GM19397 (cell line): ENCODE data around the gene F13A1.
A peak's percentile ranks its signal among the peaks of the same experiment; 100 is the strongest.

Experiments
- ATAC-seq: cut with Tn5 transposase; IDR thresholded peaks from one replicate; pipeline ENCODE4 v1.9.1; 2021; ENCODE audit warnings: mild to moderate bottlenecking, moderate library complexity; ENCODE audit not compliant: unreplicated experiment

The F13A1 gene

GRCh38 chr6:6248651-6249050 lies 71.8 kb downstream of the F13A1 start:
- peak; percentile 56 for ATAC-seq

DNA sequence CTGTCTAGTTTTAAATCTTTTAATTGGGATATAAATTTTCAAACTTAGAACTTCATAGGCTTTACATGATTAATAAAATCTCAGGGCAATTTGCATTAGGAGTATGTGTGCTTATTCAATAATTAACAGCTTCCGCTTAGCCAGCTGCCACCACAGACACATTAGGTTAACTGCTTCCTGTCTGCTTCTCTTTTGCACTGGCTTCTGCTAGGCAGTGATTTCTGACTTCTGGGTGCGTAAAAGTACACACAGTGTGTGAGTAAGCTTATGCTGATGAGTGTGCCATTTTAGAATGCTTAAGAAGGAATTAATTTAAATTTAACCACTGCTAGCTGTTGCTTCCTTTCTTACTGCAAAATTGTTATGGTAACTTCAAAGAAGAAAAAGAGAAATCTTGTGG lies 73.9 kb downstream of the F13A1 start:
- peak; percentile 77 for ATAC-seq

GRCh38 chr6:6244624-6245023 lies 75.8 kb downstream of the F13A1 start:
- ATAC-seq = no peak

GRCh38 chr6:6243846-6244245 lies 76.6 kb downstream of the F13A1 start:
- ATAC-seq = no peak

DNA sequence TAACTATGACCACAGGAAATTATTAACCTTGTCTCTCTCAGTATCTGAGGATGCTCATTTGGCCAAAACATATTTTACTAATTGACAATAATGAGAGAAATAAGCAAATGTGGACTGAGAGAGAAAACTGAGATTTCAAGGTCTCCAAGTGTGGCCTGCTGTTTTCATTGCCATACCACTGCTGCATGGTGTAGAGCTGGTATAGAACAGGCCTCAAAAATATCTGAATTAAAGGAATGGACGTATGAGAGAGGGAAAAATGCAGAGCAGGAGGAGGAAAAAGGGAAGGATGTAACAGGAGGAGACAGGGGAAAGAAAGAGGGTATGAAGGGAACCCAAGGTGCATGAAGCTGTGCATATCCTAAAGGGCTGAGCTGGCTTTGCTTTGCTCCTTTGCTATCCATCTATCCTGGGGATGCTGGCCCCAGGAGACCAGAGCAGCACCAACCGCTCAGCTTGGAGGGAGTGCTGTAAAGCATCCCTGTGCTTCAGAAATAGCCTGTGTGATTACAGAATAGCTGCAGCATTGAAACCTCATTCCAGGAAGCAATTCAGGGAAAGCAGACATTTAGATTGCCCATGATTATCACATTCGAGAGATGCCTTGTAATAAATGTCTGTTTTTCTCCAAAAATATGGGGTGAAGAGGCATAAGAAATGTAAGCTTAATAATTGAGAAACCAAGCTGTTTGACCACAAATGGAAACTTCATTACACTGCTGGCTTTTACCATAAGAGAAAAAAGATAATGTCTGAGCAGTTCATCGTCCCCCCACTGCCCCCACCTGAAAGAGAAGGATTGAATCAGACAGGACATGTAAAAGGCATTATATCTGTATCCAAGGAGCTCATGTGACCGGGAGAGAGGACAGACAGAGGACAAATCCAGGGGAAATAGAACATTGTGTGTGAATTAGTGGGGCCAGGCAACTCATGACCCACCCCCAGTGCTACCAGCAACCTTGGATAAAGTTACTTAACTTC lies 80.6 kb downstream of the F13A1 start:
- no peak for ATAC-seq

- no peak for ATAC-seq
These were observed 83.6 kb downstream of the F13A1 start for GRCh38 chr6:6236730-6237469.

DNA sequence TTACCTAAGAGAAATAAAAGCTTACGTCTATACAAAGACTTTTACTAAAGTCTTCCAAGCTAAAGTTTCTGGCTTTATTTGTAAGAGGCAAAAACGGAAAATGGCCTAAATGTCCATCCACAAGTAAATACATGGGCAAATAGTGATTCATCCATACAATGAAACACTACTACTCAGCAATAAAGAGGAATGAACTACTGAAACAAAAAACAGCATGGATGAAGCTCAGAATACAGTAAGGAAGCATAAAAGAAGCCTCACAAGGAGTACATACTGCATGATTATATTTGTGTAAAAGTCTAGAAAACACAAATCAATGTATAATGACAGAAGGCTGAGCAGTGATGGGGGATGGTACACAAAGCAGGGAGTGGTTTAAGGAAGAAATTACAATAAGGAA lies 84.7 kb downstream of the F13A1 start:
- no peak for ATAC-seq

DNA sequence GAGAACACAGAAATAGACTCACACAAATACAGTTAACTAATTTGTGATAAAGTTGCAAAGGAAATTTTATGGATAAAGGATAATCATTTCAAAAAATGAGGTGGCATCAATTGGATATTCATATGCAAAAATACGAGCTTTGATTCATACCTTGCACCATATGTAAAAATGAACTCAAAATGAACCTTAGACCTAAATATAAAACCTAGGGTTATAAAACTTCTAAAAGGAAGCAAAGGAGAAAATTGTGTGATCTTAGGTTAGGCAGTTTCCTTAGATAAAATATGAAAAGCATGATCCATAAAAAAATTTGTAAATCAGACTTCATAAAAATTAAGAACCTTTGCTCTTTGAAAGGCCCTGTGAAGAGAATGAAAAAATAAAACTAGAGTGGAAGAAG lies 85.5 kb downstream of the F13A1 start:
- no peak for ATAC-seq

GRCh38 chr6:6230286-6230685 lies 90.2 kb downstream of the F13A1 start:
- no peak for ATAC-seq

DNA sequence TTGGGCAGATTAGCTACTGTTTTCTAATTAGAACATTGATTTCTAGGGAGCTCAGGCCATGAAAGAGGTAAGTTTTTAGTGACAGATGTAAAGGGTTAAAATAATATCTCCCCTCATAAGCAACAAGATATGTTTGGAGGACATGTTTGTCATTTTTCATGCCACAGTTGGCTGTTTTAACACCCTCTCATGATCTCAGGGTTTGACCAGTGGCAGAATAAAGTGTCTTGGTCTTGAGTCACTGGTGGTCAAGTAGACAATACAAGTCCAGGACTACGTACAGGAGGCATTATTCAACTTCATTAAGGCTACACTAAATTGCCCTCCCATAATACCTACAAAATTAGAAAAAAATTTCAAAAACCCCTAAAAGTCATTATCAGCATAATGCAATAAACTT lies 92.6 kb downstream of the F13A1 start:
- ATAC-seq = no peak

DNA sequence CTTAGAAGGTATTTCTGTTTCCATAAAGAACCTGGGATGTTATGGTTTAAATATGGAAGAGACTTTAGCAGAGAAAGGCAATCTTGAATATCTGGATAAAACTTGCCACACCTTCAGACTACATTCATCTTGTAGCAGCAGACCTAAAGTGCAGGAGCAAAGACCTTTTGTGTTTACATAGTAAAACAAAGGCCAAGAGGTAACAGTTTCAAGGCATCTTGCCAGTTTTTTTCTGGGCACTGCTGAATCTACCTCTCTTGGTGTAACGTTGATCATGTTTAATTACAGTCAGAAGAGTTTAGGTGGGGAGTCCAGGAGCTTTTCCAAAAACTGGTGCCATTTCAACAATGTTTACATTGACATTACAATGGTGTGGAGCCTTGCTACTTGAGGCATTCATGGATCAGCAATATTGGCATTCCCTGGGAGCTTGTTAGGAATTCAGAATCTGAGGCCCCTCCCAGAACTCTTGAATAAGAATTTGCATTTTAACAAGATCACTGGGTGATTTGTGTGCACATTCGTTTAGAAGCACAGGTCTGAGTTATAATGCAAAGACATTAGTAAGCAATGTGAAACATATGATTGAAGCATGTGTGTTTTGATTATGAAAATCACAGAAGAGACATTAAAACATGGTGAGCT lies 94.5 kb downstream of the F13A1 start:
- no peak for ATAC-seq

- ATAC-seq = no peak
These were observed 95.5 kb downstream of the F13A1 start for GRCh38 chr6:6224933-6225486.

DNA sequence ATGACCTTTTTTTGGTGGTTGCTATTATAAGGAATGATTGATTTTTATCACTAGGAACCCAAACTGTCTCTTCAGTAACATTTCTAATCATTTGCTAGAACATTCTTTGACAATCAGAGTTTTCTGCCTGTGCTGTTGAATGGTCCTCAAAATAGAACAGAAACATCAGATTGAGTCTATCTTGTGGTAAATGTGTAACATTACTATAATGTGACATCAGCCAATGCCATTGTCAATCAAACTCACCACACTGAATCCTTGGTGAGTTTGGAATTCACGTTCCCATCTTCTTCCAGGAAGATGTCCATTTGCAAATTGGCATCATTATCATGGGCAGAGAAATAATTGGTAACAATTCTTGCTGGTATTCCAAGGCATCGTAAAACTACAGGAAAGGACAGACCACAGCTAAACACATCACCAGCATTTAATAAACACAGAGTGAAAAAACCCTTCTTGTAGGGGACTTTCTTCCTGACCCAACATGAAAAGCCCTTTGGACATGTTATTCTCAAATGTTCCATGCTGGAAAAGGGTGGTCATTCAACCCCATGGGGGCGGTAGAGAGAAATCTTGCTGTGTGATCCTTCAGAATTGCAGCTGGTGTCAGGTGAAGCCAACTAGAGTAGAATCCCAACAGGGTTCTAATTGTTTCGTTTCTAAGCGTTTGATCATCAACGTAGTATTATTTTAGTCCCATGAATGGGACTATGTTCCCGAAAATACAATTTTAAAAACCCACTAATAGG lies 98.5 kb downstream of the F13A1 start:
- ATAC-seq = no peak

- no peak for ATAC-seq
These were observed 99.7 kb downstream of the F13A1 start for GRCh38 chr6:6220718-6221117.

DNA sequence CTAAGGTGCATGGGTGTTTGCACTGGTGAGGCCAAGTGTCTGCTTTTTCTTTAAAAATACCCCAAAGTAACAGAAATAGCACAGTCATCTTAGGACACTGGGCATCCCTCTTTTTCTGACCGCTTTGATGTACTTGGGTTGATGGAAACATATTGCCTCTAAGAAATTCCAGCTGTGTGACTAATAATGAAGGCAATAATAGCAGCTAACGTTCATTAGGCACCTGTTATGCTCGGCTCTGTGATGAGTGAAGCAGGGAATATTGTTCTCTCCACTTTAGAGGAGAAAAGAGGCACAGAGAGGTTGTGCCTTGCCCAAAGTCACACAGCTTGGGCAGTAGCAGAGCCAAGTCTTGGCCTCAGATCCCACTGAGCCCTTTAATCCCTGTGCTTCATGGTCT lies 100.7 kb downstream of the F13A1 start:
- no peak for ATAC-seq

DNA sequence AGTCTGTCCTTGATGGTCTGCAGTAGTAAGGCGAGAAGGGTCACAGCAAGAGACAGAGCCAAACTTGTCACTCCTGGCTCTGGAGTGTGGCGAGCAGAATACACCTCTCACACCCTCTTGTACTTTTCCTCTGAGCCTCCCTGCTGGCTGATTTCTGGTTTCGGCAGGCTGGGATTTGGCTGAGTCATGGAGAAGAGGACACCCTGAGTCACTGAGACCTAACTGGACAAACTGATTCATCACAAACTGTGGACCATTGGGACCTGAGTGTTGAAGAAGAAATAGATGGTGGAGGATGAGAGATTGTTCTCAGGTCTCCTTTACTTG lies 101.7 kb downstream of the F13A1 start:
- ATAC-seq = no peak

- no peak for ATAC-seq
These were observed 102.4 kb downstream of the F13A1 start for GRCh38 chr6:6217855-6218758.

- ATAC-seq = no peak
These were observed 109.5 kb downstream of the F13A1 start for GRCh38 chr6:6210994-6211393.

- ATAC-seq = no peak
These were observed 117.6 kb downstream of the F13A1 start for GRCh38 chr6:6202886-6203285.

DNA sequence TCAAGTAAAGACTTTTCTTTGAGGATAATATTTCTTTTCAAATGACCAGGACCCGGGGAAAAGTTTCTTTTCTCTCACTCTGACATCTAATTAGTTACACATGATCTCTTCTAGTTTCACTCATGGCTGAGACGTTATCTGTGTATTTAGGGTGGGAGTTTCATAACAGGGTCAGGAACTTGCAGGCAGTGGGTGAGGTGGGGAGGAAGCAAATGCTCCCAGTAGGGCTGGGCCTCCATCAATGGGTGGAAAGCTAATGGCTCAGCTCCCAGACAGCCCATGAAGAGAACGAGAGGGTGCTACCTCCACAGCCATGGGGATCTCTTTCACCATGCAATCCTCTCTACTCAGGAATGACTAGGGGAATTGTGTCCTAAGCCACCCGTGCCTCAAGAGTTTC lies 119.3 kb downstream of the F13A1 start:
- no peak for ATAC-seq
